Endodermal cell (in vitro differentiated cells): ENCODE results near the gene RPRM. TPM values are rescaled to one million over a fixed set of nuclear protein-coding genes. Genes with fewer than 3 reads are reported as not detected.

Experiments used
- DNase-seq: peaks from one replicate; pipeline ENCODE4 v3.0.0-alpha.2; 2017
- H3K27ac ChIP-seq: 2 replicates; pipeline ENCODE4 v1.5.1; 2013; ENCODE audit warnings: mild to moderate bottlenecking, low read depth, low read length, moderate library complexity
- H3K27me3 ChIP-seq: 2 replicates; pipeline ENCODE4 v1.6.1; 2013; ENCODE audit warnings: mild to moderate bottlenecking, low read length, moderate library complexity; ENCODE audit not compliant: insufficient read depth, control insufficient read depth, poor library complexity, severe bottlenecking
- H3K36me3 ChIP-seq: 2 replicates; pipeline ENCODE4 v1.7.0; 2013; ENCODE audit warnings: mild to moderate bottlenecking, low read length, moderate library complexity; ENCODE audit not compliant: control insufficient read depth, insufficient read depth
- H3K4me1 ChIP-seq: one replicate; pipeline ENCODE4 v1.7.0; 2013; ENCODE audit warnings: low read length; ENCODE audit not compliant: control insufficient read depth, insufficient read depth
- H3K4me3 ChIP-seq: 2 replicates; pipeline ENCODE4 v1.5.1; 2013; ENCODE audit warnings: mild to moderate bottlenecking, low read length, moderate library complexity
- H3K9ac ChIP-seq: 2 replicates; pipeline ENCODE4 v1.6.1; 2013; ENCODE audit warnings: mild to moderate bottlenecking, low read length, moderate library complexity; ENCODE audit not compliant: poor library complexity, severe bottlenecking; ENCODE audit errors: extremely low read depth
- H3K9me3 ChIP-seq: 2 replicates; pipeline ENCODE4 v1.6.1; 2013; ENCODE audit warnings: mild to moderate bottlenecking, low read length, moderate library complexity; ENCODE audit not compliant: control insufficient read depth
- H3K27ac Mint-ChIP-seq: 2 replicates; pipeline ENCODE4 v1.8.0; 2020; ENCODE audit warnings: mixed read lengths
- H3K27me3 Mint-ChIP-seq: 2 replicates; pipeline ENCODE4 v1.8.0; 2021; ENCODE audit warnings: mild to moderate bottlenecking, mixed read lengths; ENCODE audit not compliant: insufficient read depth
- H3K36me3 Mint-ChIP-seq: 2 replicates; pipeline ENCODE4 v1.8.0; 2020; ENCODE audit warnings: low read depth, mixed read lengths
- H3K4me1 Mint-ChIP-seq: 2 replicates; pipeline ENCODE4 v1.8.0; 2020; ENCODE audit warnings: mixed read lengths
- H3K4me3 Mint-ChIP-seq: 2 replicates; pipeline ENCODE4 v1.8.0; 2020; ENCODE audit warnings: mild to moderate bottlenecking, moderate library complexity, mixed read lengths
- H3K9me3 Mint-ChIP-seq: 2 replicates; pipeline ENCODE4 v1.8.0; 2020; ENCODE audit warnings: mild to moderate bottlenecking, mixed read lengths
- CTCF ChIP-seq: fragments of 200-600 bp; sonication (generic); conservative IDR thresholded peaks from 2 replicates; pipeline ENCODE4 v1.5.0; 2021; ENCODE audit warnings: antibody characterized with exemption, mild to moderate bottlenecking
- WGBS, 2 experiments: methylation state at CpG; one replicate each; pipeline versions ENCODE4 v1.1.5 to v1.1.7; 2013; ENCODE audit warnings: missing lambda C conversion rate in 2 of 2, mixed read lengths in 1 of 2; ENCODE audit not compliant: insufficient coverage in 1 of 2, insufficient read length in 1 of 2; 5-methylcytosine and 5-hydroxymethylcytosine counted together
- total RNA-seq, 2 donors: library from RNA; stranded (reverse); fragmentation: NEBNext Ultra II Directional in 1 of 2; extraction: Animal tissue kit (Norgen Biotek cat#: 25700) in 1 of 2; gene quantifications; 2 replicates in 1 of 2; 3 replicates in 1 of 2; pipeline ENCODE4 v1.2.1, GENCODE V29; 2021

The RPRM gene
- total RNA-seq, 2 donors from 2014 or later: 33.8 to 34.7 TPM

- WGBS, 2 experiments: 94 to 100% methylated on average over 1 to 5 of the region's 5 CpGs
- H3K36me3 Mint-ChIP-seq: peaks cover 9% of the 10 kb centered on the region
- H3K9ac ChIP-seq: no peak overlapping the region
- no peak for TF ChIP-seq CTCF
- no peaks in the 10 kb centered on the region for H3K9me3 Mint-ChIP-seq
- H3K9me3 ChIP-seq: peaks cover 6% of the 10 kb centered on the region
- H3K4me3 Mint-ChIP-seq: no peak overlapping the region
- DNase-seq: no peak
- no peaks in the 10 kb centered on the region for H3K27me3 ChIP-seq
- no peaks in the 10 kb centered on the region for H3K27me3 Mint-ChIP-seq
- no peak overlapping the region for H3K27ac ChIP-seq
- peaks cover 11% of the 10 kb centered on the region for H3K36me3 ChIP-seq
- no peaks in the 10 kb centered on the region for H3K4me1 ChIP-seq
- H3K4me1 Mint-ChIP-seq: peaks cover 4% of the 10 kb centered on the region
- no peak overlapping the region for H3K27ac Mint-ChIP-seq
- no peak overlapping the region for H3K4me3 ChIP-seq
Measured at GRCh38 chr2:153499439-153499838, 20.9 kb upstream of the RPRM start.

GRCh38 chr2:153497938-153498629 is 19.5 kb upstream of the RPRM start:
- Histone ChIP-seq H3K4me3 (no peak overlapping the region), H3K9me3 (no peaks in the 10 kb centered on the region), H3K27me3 (no peaks in the 10 kb centered on the region), H3K36me3 (peaks cover 11% of the 10 kb centered on the region), H3K4me1 (no peaks in the 10 kb centered on the region), H3K9ac (no peak overlapping the region), H3K27ac (no peak overlapping the region)
- DNase-seq: no peak
- peaks cover 9% of the 10 kb centered on the region for H3K36me3 Mint-ChIP-seq
- no peaks in the 10 kb centered on the region for H3K27me3 Mint-ChIP-seq
- H3K4me3 Mint-ChIP-seq: no peak overlapping the region
- WGBS, 2 experiments: 93 to 97% methylated on average over 8 to 14 of the region's 14 CpGs
- TF ChIP-seq CTCF: no peak
- no peaks in the 10 kb centered on the region for H3K9me3 Mint-ChIP-seq
- H3K4me1 Mint-ChIP-seq: peaks cover 4% of the 10 kb centered on the region
- H3K27ac Mint-ChIP-seq: no peak overlapping the region

- no peak overlapping the region for H3K27ac Mint-ChIP-seq
- whole genome bisulfite sequencing, 2 experiments: 78 to 89% methylated on average over 1 of the region's 1 CpG
- no peaks in the 10 kb centered on the region for H3K27me3 Mint-ChIP-seq
- TF ChIP-seq CTCF: no peak
- Histone ChIP-seq H3K36me3 (peaks cover 11% of the 10 kb centered on the region), H3K4me1 (no peaks in the 10 kb centered on the region), H3K27ac (no peak overlapping the region), H3K9me3 (no peaks in the 10 kb centered on the region), H3K27me3 (no peaks in the 10 kb centered on the region), H3K4me3 (no peak overlapping the region), H3K9ac (no peak overlapping the region)
- H3K4me3 Mint-ChIP-seq: no peak overlapping the region
- peaks cover 4% of the 10 kb centered on the region for H3K4me1 Mint-ChIP-seq
- H3K36me3 Mint-ChIP-seq: peaks cover 9% of the 10 kb centered on the region
- no peaks in the 10 kb centered on the region for H3K9me3 Mint-ChIP-seq
- no peak for DNase-seq
Measured at GRCh38 chr2:153495725-153496124, 17.2 kb upstream of the RPRM start.
